Measurements from ENCODE around the gene EDARADD. TPM values are rescaled to one million over a fixed set of nuclear protein-coding genes. Genes with fewer than 3 reads are reported as not detected.

EDARADD gene
- total and polyA plus RNA-seq, 4 donors: 0.13 to 0.67 (median 0.26) TPM

DNA sequence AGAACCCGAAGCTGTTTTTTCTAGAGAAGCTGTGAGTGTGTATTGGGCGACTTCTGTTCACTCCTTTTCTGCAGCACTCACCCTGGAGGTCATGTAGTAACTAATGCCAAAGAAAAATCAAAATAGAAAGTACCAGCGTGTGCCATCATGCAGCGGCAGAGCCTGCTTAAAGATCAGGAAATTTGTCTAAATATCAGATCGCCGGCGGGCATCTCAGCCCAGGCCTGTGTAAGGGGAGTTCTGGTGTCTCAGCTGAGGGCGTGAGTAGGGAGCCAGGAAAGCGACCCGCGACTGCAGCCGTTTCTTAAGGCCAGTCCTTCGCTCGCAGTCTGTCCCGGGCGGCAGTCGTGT is 768 bp downstream of the EDARADD start (continued):
- no peak for TF ChIP-seq MAX (IDR thresholded peaks at IDR 0.05)

DNA sequence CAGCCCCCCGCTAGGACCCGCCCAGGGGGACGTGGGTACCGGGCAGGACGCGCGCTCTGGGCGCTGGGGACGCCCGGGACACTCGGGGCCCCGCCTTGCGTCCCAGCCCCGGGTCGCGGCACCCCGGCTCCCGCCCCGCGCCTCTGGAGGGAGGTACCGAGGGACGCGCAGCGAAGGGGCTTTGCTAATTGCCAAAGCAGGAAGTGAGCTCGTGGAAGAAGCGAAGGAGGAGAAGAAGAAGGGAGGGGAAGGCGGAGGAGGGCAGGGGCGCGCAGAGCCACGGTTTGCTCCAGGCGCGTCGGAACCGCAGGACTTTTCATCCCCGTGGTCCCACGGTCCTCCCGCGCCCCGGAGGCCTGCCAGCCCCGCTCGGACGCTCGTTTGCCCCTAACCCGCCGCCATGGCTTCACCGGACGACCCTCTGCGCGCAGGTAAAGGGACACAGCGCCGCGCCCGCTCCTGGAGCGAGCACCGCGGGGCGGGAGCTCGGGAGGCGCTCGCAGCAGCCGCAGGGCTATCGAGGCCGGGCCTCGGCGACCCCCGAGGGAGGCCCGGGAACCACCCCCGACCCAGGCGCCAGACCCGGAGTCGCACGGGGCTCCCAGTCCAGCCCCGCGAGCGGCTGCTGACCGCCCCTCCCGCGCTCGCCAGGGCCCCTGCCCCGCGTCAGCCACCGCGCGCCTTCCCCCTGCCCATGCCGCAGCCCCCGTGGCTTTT is 1.3 kb downstream of the EDARADD start:
- DNase-seq (ENCODE audit: low spot score): no peak
- peaks cover 0 to 3% (median 0%) of the 10 kb centered on the region in 4 donors for H3K27me3 ChIP-seq (ENCODE audit: control insufficient read depth in 4 of 4, insufficient read depth in 4 of 4, low read length in 3 of 4)
- WGBS: 2% methylated on average over 86 of the region's 86 CpGs

GRCh38 chr1:236395947-236396664 is 2.0 kb downstream of the EDARADD start:
- H3K27ac ChIP-seq (ENCODE audit: low read depth in 1 of 2, low read length in 2 of 2): no peak overlapping the region
- peaks cover 0 to 21% (median 14%) of the 10 kb centered on the region in 4 donors for H3K4me1 ChIP-seq (ENCODE audit: control insufficient read depth in 4 of 4, insufficient read depth in 4 of 4, low read length in 3 of 4)
- H3K4me3 ChIP-seq (ENCODE audit: low read depth in 1 of 3, low read length in 3 of 3): peak overlapping the region; percentile 26 to 87 (median 61)
- peaks cover 0 to 3% (median 0%) of the 10 kb centered on the region in 4 donors for H3K27me3 ChIP-seq (ENCODE audit: control insufficient read depth in 4 of 4, insufficient read depth in 4 of 4, low read length in 3 of 4)
- no peaks in the 10 kb centered on the region for H3K36me3 ChIP-seq (ENCODE audit: control insufficient read depth in 4 of 4, insufficient read depth in 3 of 4, low read depth in 1 of 4, low read length in 3 of 4)
- 18% methylated on average over 24 of the region's 24 CpGs for WGBS
- TF ChIP-seq RAD21 (IDR thresholded peaks at IDR 0.05): no peak
- TF ChIP-seq, protein P1, sequence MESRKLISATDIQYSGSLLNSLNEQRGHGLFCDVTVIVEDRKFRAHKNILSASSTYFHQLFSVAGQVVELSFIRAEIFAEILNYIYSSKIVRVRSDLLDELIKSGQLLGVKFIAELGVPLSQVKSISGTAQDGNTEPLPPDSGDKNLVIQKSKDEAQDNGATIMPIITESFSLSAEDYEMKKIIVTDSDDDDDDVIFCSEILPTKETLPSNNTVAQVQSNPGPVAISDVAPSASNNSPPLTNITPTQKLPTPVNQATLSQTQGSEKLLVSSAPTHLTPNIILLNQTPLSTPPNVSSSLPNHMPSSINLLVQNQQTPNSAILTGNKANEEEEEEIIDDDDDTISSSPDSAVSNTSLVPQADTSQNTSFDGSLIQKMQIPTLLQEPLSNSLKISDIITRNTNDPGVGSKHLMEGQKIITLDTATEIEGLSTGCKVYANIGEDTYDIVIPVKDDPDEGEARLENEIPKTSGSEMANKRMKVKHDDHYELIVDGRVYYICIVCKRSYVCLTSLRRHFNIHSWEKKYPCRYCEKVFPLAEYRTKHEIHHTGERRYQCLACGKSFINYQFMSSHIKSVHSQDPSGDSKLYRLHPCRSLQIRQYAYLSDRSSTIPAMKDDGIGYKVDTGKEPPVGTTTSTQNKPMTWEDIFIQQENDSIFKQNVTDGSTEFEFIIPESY (IDR thresholded peaks at IDR 0.05): no peak
- no peak for TF ChIP-seq HNF4G (IDR thresholded peaks at IDR 0.05)
- no peak for TF ChIP-seq SP1 (IDR thresholded peaks at IDR 0.05)
- no peak for TF ChIP-seq FOXA2 (IDR thresholded peaks at IDR 0.05)
- no peak for TF ChIP-seq MAX (IDR thresholded peaks at IDR 0.05)
- no peak for TF ChIP-seq EGR1 (IDR thresholded peaks at IDR 0.05; ENCODE audit: low read depth in 2 of 2)
- DNase-seq (ENCODE audit: low spot score): no peak
- H3K9me3 ChIP-seq (ENCODE audit: control insufficient read depth in 4 of 4, low read length in 3 of 4): no peaks in the 10 kb centered on the region
- H3K9ac ChIP-seq (ENCODE audit: low read depth in 1 of 2, low read length in 2 of 2): peak overlapping the region in 1 of 2 donors; percentile 31

More for the DNA sequence above, 1.3 kb downstream of the EDARADD start:
- Histone ChIP-seq H3K4me3 (ENCODE audit: low read depth in 1 of 3, low read length in 3 of 3) (peak overlapping the region; percentile 61 to 87 (median 74)), H3K27ac (ENCODE audit: low read depth in 1 of 2, low read length in 2 of 2) (no peak overlapping the region), H3K36me3 (ENCODE audit: control insufficient read depth in 4 of 4, insufficient read depth in 3 of 4, low read depth in 1 of 4, low read length in 3 of 4) (no peaks in the 10 kb centered on the region), H3K4me1 (ENCODE audit: control insufficient read depth in 4 of 4, insufficient read depth in 4 of 4, low read length in 3 of 4) (peaks cover 0 to 21% (median 14%) of the 10 kb centered on the region in 4 donors), H3K9me3 (ENCODE audit: control insufficient read depth in 4 of 4, low read length in 3 of 4) (no peaks in the 10 kb centered on the region), H3K9ac (ENCODE audit: low read depth in 1 of 2, low read length in 2 of 2) (peak overlapping the region; percentile 14 to 31)
- TF ChIP-seq MAX (IDR thresholded peaks at IDR 0.05) (no peak), FOXA2 (IDR thresholded peaks at IDR 0.05) (no peak), NR2F2 (IDR thresholded peaks at IDR 0.05) (no peak), RXRA (IDR thresholded peaks at IDR 0.05) (no peak), EGR1 (IDR thresholded peaks at IDR 0.05; ENCODE audit: low read depth in 2 of 2) (no peak), RAD21 (IDR thresholded peaks at IDR 0.05) (no peak)
- TF ChIP-seq, protein P1 (IDR thresholded peaks at IDR 0.05): no peak

All from liver (tissue), 9 donors.